ENCODE results near the gene TBC1D22A. TPM values are rescaled to one million over a fixed set of nuclear protein-coding genes. Genes with fewer than 3 reads are reported as not detected.

Gene TBC1D22A
- total and polyA plus RNA-seq, 2 experiments from 2014 or later: 9.6 to 13.3 TPM

DNA sequence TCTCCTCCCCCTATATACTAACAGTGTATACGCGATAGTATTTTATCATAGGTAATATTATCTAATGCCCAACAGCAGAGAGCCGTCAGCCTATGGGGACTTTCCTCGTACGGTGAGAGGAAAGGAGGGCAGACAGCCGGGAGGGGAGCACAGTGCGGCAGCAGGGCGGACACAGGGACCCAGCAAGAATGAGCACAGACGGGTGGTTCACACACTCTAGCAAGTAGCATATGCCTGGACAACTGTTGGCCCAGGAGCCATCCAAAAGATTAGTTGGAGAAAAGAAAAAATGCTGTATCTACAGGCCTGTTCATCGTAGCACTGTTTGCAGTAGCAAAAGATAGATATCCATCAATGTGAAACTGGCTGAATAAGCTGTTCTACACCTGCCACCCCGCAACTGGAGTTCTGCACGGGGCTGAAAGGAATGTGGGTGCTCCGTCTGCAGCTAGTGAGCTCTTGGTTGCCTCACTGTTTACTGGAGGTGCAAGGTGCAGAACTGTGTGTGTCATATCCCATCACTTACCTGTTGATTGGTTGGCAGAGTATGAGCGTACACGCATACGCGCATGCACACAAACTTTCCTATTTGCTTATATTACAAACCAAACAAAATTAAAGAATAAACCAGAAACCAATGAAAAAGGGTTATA, 324.3 kb downstream of the TBC1D22A start (continued):
- TF ChIP-seq CREB1 (CRISPR knock-in tag; IDR thresholded peaks at IDR 0.05; ENCODE audit: low read depth) (no peak), POLR2AphosphoS5 (IDR thresholded peaks at IDR 0.05; ENCODE audit: low read depth) (no peak), ZNF114 (CRISPR knock-in tag; IDR thresholded peaks at IDR 0.05) (no peak), EZH2phosphoT487 (IDR thresholded peaks at IDR 0.05; ENCODE audit: unreplicated experiment) (no peak), ZNF331 (CRISPR knock-in tag; IDR thresholded peaks at IDR 0.05; ENCODE audit: low read depth) (no peak)
- TF ChIP-seq, protein P1, sequence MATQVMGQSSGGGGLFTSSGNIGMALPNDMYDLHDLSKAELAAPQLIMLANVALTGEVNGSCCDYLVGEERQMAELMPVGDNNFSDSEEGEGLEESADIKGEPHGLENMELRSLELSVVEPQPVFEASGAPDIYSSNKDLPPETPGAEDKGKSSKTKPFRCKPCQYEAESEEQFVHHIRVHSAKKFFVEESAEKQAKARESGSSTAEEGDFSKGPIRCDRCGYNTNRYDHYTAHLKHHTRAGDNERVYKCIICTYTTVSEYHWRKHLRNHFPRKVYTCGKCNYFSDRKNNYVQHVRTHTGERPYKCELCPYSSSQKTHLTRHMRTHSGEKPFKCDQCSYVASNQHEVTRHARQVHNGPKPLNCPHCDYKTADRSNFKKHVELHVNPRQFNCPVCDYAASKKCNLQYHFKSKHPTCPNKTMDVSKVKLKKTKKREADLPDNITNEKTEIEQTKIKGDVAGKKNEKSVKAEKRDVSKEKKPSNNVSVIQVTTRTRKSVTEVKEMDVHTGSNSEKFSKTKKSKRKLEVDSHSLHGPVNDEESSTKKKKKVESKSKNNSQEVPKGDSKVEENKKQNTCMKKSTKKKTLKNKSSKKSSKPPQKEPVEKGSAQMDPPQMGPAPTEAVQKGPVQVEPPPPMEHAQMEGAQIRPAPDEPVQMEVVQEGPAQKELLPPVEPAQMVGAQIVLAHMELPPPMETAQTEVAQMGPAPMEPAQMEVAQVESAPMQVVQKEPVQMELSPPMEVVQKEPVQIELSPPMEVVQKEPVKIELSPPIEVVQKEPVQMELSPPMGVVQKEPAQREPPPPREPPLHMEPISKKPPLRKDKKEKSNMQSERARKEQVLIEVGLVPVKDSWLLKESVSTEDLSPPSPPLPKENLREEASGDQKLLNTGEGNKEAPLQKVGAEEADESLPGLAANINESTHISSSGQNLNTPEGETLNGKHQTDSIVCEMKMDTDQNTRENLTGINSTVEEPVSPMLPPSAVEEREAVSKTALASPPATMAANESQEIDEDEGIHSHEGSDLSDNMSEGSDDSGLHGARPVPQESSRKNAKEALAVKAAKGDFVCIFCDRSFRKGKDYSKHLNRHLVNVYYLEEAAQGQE (IDR thresholded peaks at IDR 0.05; ENCODE audit: unreplicated experiment): no peak

- Histone ChIP-seq H3K4me3 (no peak overlapping the region), H3K79me2 (replicated peaks; ENCODE audit: insufficient read depth) (no peaks in the 10 kb centered on the region), H3K4me2 (no peak overlapping the region), H2AFZ (no peak overlapping the region), H3K27me3 (ENCODE audit: insufficient read depth) (no peaks in the 10 kb centered on the region), H3K36me3 (ENCODE audit: insufficient read depth) (no peaks in the 10 kb centered on the region), H3F3A (replicated peaks; ENCODE audit: low read depth) (no peaks in the 10 kb centered on the region), H4K20me1 (replicated peaks; ENCODE audit: insufficient read depth) (no peaks in the 10 kb centered on the region), H3K4me1 (ENCODE audit: insufficient read depth) (peaks cover 24% of the 10 kb centered on the region; the same call in 1 of the 2 replicates), H3K27ac (ENCODE audit: low read depth) (no peak overlapping the region), H3K9me2 (ENCODE audit: insufficient read depth) (no peaks in the 10 kb centered on the region)
- no peak for DNase-seq (ENCODE audit: low spot score)
- Mint-ChIP-seq H3K27ac (peak overlapping the region; percentile 5; the same call in 1 of the 2 replicates), H3K27me3 (ENCODE audit: insufficient read depth, low read depth, poor library complexity) (peaks cover 5% of the 10 kb centered on the region), H3K4me3 (no peak overlapping the region), H3K9me3 (peaks cover 4% of the 10 kb centered on the region; the same call in 2 of the 3 replicates), H3K36me3 (ENCODE audit: low read depth) (peaks cover 3% of the 10 kb centered on the region; the same call in 1 of the 3 replicates), H3K4me1 (peaks cover 37% of the 10 kb centered on the region)
- ATAC-seq: no peak
- TF ChIP-seq CREB1 (CRISPR knock-in tag; IDR thresholded peaks at IDR 0.05; ENCODE audit: low read depth) (no peak), EZH2 (IDR thresholded peaks at IDR 0.05; ENCODE audit: low read depth, unreplicated experiment) (no peak), POLR2AphosphoS5 (IDR thresholded peaks at IDR 0.05; ENCODE audit: low read depth) (no peak), NANOG (IDR thresholded peaks at IDR 0.05; ENCODE audit: borderline replicate concordance) (no peak)
- TF ChIP-seq, protein P1 (IDR thresholded peaks at IDR 0.05; ENCODE audit: unreplicated experiment): no peak
- TF ChIP-seq, protein P2, sequence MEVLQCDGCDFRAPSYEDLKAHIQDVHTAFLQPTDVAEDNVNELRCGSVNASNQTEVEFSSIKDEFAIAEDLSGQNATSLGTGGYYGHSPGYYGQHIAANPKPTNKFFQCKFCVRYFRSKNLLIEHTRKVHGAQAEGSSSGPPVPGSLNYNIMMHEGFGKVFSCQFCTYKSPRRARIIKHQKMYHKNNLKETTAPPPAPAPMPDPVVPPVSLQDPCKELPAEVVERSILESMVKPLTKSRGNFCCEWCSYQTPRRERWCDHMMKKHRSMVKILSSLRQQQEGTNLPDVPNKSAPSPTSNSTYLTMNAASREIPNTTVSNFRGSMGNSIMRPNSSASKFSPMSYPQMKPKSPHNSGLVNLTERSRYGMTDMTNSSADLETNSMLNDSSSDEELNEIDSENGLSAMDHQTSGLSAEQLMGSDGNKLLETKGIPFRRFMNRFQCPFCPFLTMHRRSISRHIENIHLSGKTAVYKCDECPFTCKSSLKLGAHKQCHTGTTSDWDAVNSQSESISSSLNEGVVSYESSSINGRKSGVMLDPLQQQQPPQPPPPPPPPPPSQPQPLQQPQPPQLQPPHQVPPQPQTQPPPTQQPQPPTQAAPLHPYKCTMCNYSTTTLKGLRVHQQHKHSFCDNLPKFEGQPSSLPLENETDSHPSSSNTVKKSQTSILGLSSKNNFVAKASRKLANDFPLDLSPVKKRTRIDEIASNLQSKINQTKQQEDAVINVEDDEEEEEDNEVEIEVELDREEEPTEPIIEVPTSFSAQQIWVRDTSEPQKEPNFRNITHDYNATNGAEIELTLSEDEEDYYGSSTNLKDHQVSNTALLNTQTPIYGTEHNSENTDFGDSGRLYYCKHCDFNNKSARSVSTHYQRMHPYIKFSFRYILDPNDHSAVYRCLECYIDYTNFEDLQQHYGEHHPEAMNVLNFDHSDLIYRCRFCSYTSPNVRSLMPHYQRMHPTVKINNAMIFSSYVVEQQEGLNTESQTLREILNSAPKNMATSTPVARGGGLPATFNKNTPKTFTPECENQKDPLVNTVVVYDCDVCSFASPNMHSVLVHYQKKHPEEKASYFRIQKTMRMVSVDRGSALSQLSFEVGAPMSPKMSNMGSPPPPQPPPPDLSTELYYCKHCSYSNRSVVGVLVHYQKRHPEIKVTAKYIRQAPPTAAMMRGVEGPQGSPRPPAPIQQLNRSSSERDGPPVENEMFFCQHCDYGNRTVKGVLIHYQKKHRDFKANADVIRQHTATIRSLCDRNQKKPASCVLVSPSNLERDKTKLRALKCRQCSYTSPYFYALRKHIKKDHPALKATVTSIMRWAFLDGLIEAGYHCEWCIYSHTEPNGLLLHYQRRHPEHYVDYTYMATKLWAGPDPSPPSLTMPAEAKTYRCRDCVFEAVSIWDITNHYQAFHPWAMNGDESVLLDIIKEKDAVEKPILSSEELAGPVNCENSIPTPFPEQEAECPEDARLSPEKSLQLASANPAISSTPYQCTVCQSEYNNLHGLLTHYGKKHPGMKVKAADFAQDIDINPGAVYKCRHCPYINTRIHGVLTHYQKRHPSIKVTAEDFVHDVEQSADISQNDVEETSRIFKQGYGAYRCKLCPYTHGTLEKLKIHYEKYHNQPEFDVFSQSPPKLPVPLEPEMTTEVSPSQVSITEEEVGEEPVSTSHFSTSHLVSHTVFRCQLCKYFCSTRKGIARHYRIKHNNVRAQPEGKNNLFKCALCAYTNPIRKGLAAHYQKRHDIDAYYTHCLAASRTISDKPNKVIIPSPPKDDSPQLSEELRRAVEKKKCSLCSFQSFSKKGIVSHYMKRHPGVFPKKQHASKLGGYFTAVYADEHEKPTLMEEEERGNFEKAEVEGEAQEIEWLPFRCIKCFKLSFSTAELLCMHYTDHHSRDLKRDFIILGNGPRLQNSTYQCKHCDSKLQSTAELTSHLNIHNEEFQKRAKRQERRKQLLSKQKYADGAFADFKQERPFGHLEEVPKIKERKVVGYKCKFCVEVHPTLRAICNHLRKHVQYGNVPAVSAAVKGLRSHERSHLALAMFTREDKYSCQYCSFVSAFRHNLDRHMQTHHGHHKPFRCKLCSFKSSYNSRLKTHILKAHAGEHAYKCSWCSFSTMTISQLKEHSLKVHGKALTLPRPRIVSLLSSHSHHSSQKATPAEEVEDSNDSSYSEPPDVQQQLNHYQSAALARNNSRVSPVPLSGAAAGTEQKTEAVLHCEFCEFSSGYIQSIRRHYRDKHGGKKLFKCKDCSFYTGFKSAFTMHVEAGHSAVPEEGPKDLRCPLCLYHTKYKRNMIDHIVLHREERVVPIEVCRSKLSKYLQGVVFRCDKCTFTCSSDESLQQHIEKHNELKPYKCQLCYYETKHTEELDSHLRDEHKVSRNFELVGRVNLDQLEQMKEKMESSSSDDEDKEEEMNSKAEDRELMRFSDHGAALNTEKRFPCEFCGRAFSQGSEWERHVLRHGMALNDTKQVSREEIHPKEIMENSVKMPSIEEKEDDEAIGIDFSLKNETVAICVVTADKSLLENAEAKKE (CRISPR knock-in tag; IDR thresholded peaks at IDR 0.05): no peak
Observed at GRCh38 chr22:47088480-47089158, 326.2 kb downstream of the TBC1D22A start.
